Chondrocyte (in vitro differentiated cells): ENCODE measurements around the gene PP2D1. TPM values are rescaled to one million over a fixed set of nuclear protein-coding genes. Genes with fewer than 3 reads are reported as not detected.
A peak's percentile ranks its signal among the peaks of the same experiment; 100 is the strongest.
"Not testable (repeated sequence)": the region's sequence is repeated elsewhere in the genome, so short reads cannot be mapped to it uniquely, and the experiment has no call there.

ENCODE experiments used
- DNase-seq: peaks from one replicate; pipeline ENCODE4 v3.0.0; 2021; ENCODE audit warnings: mixed read lengths, low spot score
- H3K27ac Mint-ChIP-seq: one replicate; pipeline ENCODE4 v1.8.0; 2021; ENCODE audit warnings: mild to moderate bottlenecking, moderate library complexity, mixed read lengths; ENCODE audit not compliant: unreplicated experiment
- H3K27me3 Mint-ChIP-seq: 2 replicates; pipeline ENCODE4 v1.8.0; 2021; ENCODE audit warnings: low read depth, mixed read lengths
- H3K36me3 Mint-ChIP-seq: 2 replicates; pipeline ENCODE4 v1.8.0; 2021; ENCODE audit warnings: low read depth, mixed read lengths
- H3K4me1 Mint-ChIP-seq: 2 replicates; pipeline ENCODE4 v1.8.0; 2021; ENCODE audit warnings: low read depth, mild to moderate bottlenecking, mixed read lengths
- H3K4me3 Mint-ChIP-seq: one replicate; pipeline ENCODE4 v1.8.0; 2021; ENCODE audit warnings: mild to moderate bottlenecking, moderate library complexity, mixed read lengths; ENCODE audit not compliant: unreplicated experiment
- H3K9me3 Mint-ChIP-seq: 2 replicates; pipeline ENCODE4 v1.8.0; 2021; ENCODE audit warnings: low read depth, mixed read lengths
- CTCF ChIP-seq: fragments of 200-600 bp; sonication (generic); IDR thresholded peaks from 2 replicates; pipeline ENCODE4 v1.5.0; 2021; ENCODE audit warnings: antibody characterized with exemption, mild to moderate bottlenecking, moderate library complexity
- total RNA-seq: library from RNA; stranded (reverse); gene quantifications from 3 replicates; pipeline ENCODE4 v1.2.1, GENCODE V29; 2021

The PP2D1 gene
- total RNA-seq, 1 donor from 2014 or later: not detected

GRCh38 chr3:19994796-19995195 lies 17.3 kb downstream of the PP2D1 start:
- Mint-ChIP-seq H3K27ac (no peak overlapping the region), H3K9me3 (peaks cover 17% of the 10 kb centered on the region), H3K36me3 (no peaks in the 10 kb centered on the region), H3K4me1 (no peaks in the 10 kb centered on the region), H3K4me3 (no peak overlapping the region), H3K27me3 (no peaks in the 10 kb centered on the region)
- no peak for TF ChIP-seq CTCF
- no peak for DNase-seq

DNA sequence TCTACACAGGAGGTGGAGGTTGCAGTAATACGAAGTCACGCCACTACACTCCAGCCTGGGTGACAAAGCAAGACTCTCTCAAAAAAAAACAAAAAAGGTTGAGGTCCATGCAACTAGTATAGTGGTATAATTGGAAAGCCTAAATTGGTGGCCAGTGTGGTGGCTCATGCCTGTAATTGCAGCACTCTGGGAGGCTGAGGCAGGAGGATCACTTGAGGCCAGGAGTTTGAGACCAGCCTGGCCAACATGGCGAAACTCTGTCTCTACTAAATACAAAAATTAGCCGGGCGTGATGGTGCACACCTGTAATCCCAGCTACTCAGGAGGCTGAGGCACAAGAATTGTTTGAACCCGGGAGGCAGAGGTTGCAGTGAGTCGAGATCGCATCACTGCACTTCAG lies 23.2 kb downstream of the PP2D1 start:
- peaks cover 12% of the 10 kb centered on the region for H3K36me3 Mint-ChIP-seq
- not testable (repeated sequence) for H3K4me3 Mint-ChIP-seq

DNA sequence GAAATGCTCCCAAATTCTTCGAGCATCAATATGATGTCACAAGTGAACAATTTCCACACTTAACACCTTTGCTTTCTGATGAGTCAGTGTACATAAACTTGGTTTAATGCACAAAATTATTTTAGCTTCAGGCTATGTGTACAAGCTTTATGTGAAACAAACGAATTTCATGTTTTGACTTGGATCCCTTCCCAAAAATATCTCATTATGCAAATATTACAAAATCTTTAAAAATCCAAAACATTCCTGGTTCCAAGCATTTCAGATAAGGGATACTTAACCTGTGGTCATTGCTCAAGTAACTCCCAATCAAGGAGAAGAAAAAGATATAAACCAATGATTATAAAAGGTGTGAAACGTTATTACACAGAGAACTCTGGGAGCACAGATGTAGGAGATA lies 40.0 kb downstream of the PP2D1 start:
- Mint-ChIP-seq H3K36me3 (peaks cover 14% of the 10 kb centered on the region), H3K27me3 (no peaks in the 10 kb centered on the region), H3K4me3 (no peak overlapping the region), H3K9me3 (no peaks in the 10 kb centered on the region), H3K4me1 (peaks cover 32% of the 10 kb centered on the region), H3K27ac (no peak overlapping the region)
- DNase-seq: no peak
- TF ChIP-seq CTCF: no peak

More for the DNA sequence above, 23.2 kb downstream of the PP2D1 start:
- not testable (repeated sequence) for H3K27me3 Mint-ChIP-seq, H3K9me3 Mint-ChIP-seq, H3K27ac Mint-ChIP-seq, H3K4me1 Mint-ChIP-seq, DNase-seq

GRCh38 chr3:19970327-19970726 lies 41.7 kb downstream of the PP2D1 start:
- peaks cover 10% of the 10 kb centered on the region for H3K36me3 Mint-ChIP-seq
- peaks cover 37% of the 10 kb centered on the region for H3K4me1 Mint-ChIP-seq
- H3K9me3 Mint-ChIP-seq: no peaks in the 10 kb centered on the region
- no peak overlapping the region for H3K27ac Mint-ChIP-seq
- DNase-seq: no peak
- H3K4me3 Mint-ChIP-seq: no peak overlapping the region
- TF ChIP-seq CTCF: no peak
- no peaks in the 10 kb centered on the region for H3K27me3 Mint-ChIP-seq

- Mint-ChIP-seq H3K27me3 (no peaks in the 10 kb centered on the region), H3K27ac (peak overlapping the region; percentile 19), H3K9me3 (no peaks in the 10 kb centered on the region), H3K4me3 (no peak overlapping the region), H3K36me3 (peaks cover 5% of the 10 kb centered on the region), H3K4me1 (peaks cover 37% of the 10 kb centered on the region)
- DNase-seq: no peak
- no peak for TF ChIP-seq CTCF
Measured at GRCh38 chr3:19967812-19968211, 44.3 kb downstream of the PP2D1 start.

GRCh38 chr3:19967208-19967607 lies 44.9 kb downstream of the PP2D1 start:
- Mint-ChIP-seq H3K4me1 (peaks cover 31% of the 10 kb centered on the region), H3K9me3 (no peaks in the 10 kb centered on the region), H3K36me3 (peaks cover 5% of the 10 kb centered on the region), H3K27ac (no peak overlapping the region), H3K27me3 (no peaks in the 10 kb centered on the region), H3K4me3 (no peak overlapping the region)
- TF ChIP-seq CTCF: no peak
- no peak for DNase-seq
